ENCODE data around the gene DDX10.

The DDX10 gene

DNA sequence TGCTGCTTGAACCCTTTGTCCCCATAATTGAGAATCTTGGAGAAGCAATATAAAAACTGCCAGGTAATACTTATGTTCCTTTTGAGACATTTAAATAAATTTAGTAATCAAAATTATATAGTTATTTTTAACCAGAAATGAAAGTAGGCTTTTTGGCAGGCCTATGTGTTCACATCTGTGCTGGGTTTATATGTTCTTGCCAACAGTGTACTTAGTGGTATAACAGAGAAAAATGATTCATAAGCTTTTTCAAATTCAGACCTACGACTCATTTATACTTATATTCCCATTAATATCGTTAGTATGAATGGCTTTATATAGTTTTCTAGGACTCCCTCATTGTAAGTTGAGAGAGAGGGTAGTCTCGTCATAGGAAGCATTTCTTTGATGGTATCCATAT, 79.0 kb downstream of the DDX10 start:
- no peak for DNase-seq
- TF ChIP-seq, protein P1, sequence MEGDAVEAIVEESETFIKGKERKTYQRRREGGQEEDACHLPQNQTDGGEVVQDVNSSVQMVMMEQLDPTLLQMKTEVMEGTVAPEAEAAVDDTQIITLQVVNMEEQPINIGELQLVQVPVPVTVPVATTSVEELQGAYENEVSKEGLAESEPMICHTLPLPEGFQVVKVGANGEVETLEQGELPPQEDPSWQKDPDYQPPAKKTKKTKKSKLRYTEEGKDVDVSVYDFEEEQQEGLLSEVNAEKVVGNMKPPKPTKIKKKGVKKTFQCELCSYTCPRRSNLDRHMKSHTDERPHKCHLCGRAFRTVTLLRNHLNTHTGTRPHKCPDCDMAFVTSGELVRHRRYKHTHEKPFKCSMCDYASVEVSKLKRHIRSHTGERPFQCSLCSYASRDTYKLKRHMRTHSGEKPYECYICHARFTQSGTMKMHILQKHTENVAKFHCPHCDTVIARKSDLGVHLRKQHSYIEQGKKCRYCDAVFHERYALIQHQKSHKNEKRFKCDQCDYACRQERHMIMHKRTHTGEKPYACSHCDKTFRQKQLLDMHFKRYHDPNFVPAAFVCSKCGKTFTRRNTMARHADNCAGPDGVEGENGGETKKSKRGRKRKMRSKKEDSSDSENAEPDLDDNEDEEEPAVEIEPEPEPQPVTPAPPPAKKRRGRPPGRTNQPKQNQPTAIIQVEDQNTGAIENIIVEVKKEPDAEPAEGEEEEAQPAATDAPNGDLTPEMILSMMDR (IDR thresholded peaks at IDR 0.05): no peak
- Histone ChIP-seq H3K4me3 (no peak overlapping the region), H3K9me3 (peaks cover 0 to 2% (median 0%) of the 10 kb centered on the region in 3 donors), H3K36me3 (no peaks in the 10 kb centered on the region), H3K4me1 (peaks cover 0 to 11% (median 0%) of the 10 kb centered on the region in 4 donors), H3K27me3 (no peaks in the 10 kb centered on the region), H3K27ac (no peak overlapping the region)
- intact Hi-C loops (cut with DNase I; ENCODE audit: low total_unique reads): no loop called here

- intact Hi-C loops (cut with DNase I; ENCODE audit: low total_unique reads): no loop called here
- TF ChIP-seq, protein P1 (IDR thresholded peaks at IDR 0.05): no peak
These were observed 84.1 kb downstream of the DDX10 start for GRCh38 chr11:108748968-108749367.

DNA sequence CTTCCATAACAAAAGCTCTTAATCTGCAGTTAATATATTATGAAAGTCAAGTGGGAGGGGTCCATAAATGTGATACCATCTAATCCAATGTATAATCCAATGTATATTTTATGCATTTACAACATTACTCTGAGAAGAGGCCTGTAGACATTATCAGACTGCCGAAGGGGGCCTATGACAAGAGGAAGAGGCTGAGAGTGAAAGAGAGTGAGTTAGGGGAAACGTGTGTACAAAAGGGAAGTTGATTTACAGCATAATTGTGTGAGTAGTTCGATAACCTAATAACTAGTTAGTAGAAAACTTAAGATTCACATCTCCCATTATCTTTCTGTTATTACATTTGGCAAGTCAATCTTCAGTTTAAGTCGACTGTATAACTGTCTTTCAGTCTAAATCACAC, 86.6 kb downstream of the DDX10 start:
- peaks cover 0 to 10% (median 5%) of the 10 kb centered on the region in 4 donors for H3K4me1 ChIP-seq
- intact Hi-C loops (cut with DNase I; ENCODE audit: low total_unique reads): no loop called here
- H3K27ac ChIP-seq: no peak overlapping the region
- no peaks in the 10 kb centered on the region for H3K9me3 ChIP-seq
- no peaks in the 10 kb centered on the region for H3K27me3 ChIP-seq
- TF ChIP-seq, protein P1 (IDR thresholded peaks at IDR 0.05): no peak
- no peaks in the 10 kb centered on the region for H3K36me3 ChIP-seq
- no peak for DNase-seq
- no peak overlapping the region for H3K4me3 ChIP-seq

More at GRCh38 chr11:108748968-108749367, 84.1 kb downstream of the DDX10 start:
- no peak overlapping the region for H3K27ac ChIP-seq
- H3K36me3 ChIP-seq: no peaks in the 10 kb centered on the region
- no peak overlapping the region for H3K4me3 ChIP-seq
- peaks cover 0 to 5% (median 0%) of the 10 kb centered on the region in 4 donors for H3K4me1 ChIP-seq
- H3K9me3 ChIP-seq: no peaks in the 10 kb centered on the region
- no peak for DNase-seq
- no peaks in the 10 kb centered on the region for H3K27me3 ChIP-seq

DNA sequence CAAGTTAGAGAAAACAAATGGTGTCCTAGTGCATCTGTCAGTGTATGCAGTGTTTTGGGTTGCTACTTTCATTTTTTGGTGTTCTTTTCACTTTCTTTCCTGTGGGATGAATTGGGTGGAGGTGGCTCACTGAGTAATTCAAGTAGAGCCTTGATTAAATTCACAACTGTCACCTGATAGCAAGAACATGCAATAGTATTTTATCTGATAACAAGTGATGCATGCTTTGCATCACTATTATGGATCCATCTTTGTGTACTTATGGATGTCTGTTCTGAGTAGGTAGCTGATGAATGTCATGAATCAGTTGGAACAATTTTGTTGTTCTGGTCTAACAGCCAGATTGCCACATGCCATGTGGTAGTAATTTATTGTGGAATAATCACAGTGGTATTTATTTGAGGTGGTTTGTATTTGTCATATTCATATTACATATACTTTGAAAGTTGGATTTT, 87.5 kb downstream of the DDX10 start:
- peaks cover 0 to 10% (median 5%) of the 10 kb centered on the region in 4 donors for H3K4me1 ChIP-seq
- intact Hi-C loops (cut with DNase I; ENCODE audit: low total_unique reads): no loop called here
- no peak overlapping the region for H3K4me3 ChIP-seq
- H3K27me3 ChIP-seq: no peaks in the 10 kb centered on the region
- TF ChIP-seq, protein P1 (IDR thresholded peaks at IDR 0.05): no peak
- H3K9me3 ChIP-seq: no peaks in the 10 kb centered on the region
- H3K36me3 ChIP-seq: no peaks in the 10 kb centered on the region
- H3K27ac ChIP-seq: no peak overlapping the region
- DNase-seq: no peak

- Histone ChIP-seq H3K27me3 (no peaks in the 10 kb centered on the region), H3K9me3 (no peaks in the 10 kb centered on the region), H3K27ac (peak overlapping the region; percentile 44 to 48), H3K36me3 (no peaks in the 10 kb centered on the region), H3K4me3 (no peak overlapping the region), H3K4me1 (peaks cover 0 to 10% (median 6%) of the 10 kb centered on the region in 4 donors)
- TF ChIP-seq, protein P1 (IDR thresholded peaks at IDR 0.05): no peak
- intact Hi-C loops (cut with DNase I; ENCODE audit: low total_unique reads): no loop called here
- DNase-seq: peak in 1 of 2 donors; percentile 37
These were observed 90.2 kb downstream of the DDX10 start for GRCh38 chr11:108754901-108755625.
